Natural killer cell (primary cell): Measurements from ENCODE around the gene PRPSAP2. TPM values are rescaled to one million over a fixed set of nuclear protein-coding genes. Genes with fewer than 3 reads are reported as not detected.
"Not testable (repeated sequence)": the region's sequence is repeated elsewhere in the genome, so short reads cannot be mapped to it uniquely, and the experiment has no call there.

Source experiments
- ATAC-seq, 3 donors: fragments of 150-1000 bp in 2 of 3; fragments of 200-7000 bp in 1 of 3; cut with Tn5 transposase; 1 replicate in 1 of 3; 2 replicates in 2 of 3; pipeline ENCODE4 v1.10.0; 2021; ENCODE audit warnings: mild to moderate bottlenecking in 2 of 3, moderate library complexity in 2 of 3
- DNase-seq, 2 donors: peaks; one replicate each; pipeline versions ENCODE4 v3.0.0 to v3.0.0-alpha.2; 2013 to 2021; ENCODE audit warnings: mixed read lengths in 1 of 2
- H3K27ac ChIP-seq: one replicate; pipeline ENCODE4 v1.5.1; 2013; ENCODE audit warnings: mild to moderate bottlenecking, low read length
- H3K27me3 ChIP-seq: one replicate; pipeline ENCODE4 v1.6.1; 2013; ENCODE audit warnings: low read length; ENCODE audit not compliant: control insufficient read depth, insufficient read depth
- H3K36me3 ChIP-seq: one replicate; pipeline ENCODE4 v1.6.1; 2013; ENCODE audit warnings: low read length; ENCODE audit not compliant: control insufficient read depth, insufficient read depth
- H3K4me1 ChIP-seq: one replicate; pipeline ENCODE4 v1.6.1; 2013; ENCODE audit warnings: low read length; ENCODE audit not compliant: control insufficient read depth, insufficient read depth
- H3K4me3 ChIP-seq: one replicate; pipeline ENCODE4 v1.5.1; 2013; ENCODE audit warnings: low read length
- H3K9me3 ChIP-seq: one replicate; pipeline ENCODE4 v1.6.1; 2013; ENCODE audit warnings: low read length; ENCODE audit not compliant: control insufficient read depth, insufficient read depth
- H3K27ac Mint-ChIP-seq, 2 donors: one replicate each; pipeline ENCODE4 v1.8.0; 2022; ENCODE audit warnings: mild to moderate bottlenecking in 2 of 2, mixed read lengths in 2 of 2, moderate library complexity in 1 of 2
- H3K27me3 Mint-ChIP-seq, 2 donors: one replicate each; pipeline ENCODE4 v1.8.0; 2022; ENCODE audit warnings: low read depth in 2 of 2, mixed read lengths in 2 of 2
- H3K36me3 Mint-ChIP-seq: one replicate; pipeline ENCODE4 v1.8.0; 2022; ENCODE audit warnings: mixed read lengths
- H3K4me1 Mint-ChIP-seq, 2 donors: one replicate each; pipeline ENCODE4 v1.8.0; 2022; ENCODE audit warnings: mixed read lengths in 2 of 2
- H3K4me3 Mint-ChIP-seq: one replicate; pipeline ENCODE4 v1.8.0; 2022; ENCODE audit warnings: mild to moderate bottlenecking, moderate library complexity, mixed read lengths
- H3K9me3 Mint-ChIP-seq, 2 donors: one replicate each; pipeline ENCODE4 v1.8.0; 2022; ENCODE audit warnings: mixed read lengths in 2 of 2
- WGBS: methylation state at CpG from one replicate; pipeline ENCODE4 v1.1.7; 2013; ENCODE audit warnings: missing lambda C conversion rate; ENCODE audit not compliant: insufficient coverage; 5-methylcytosine and 5-hydroxymethylcytosine counted together
- intact Hi-C: fragments of 100-400 bp; cut with micrococcal nuclease; formaldehyde crosslinking; loops from one replicate; pipeline ENCODE4 v1.14.2; 2022
- total RNA-seq, 4 donors: library from RNA; stranded (reverse); fragments of 120-200 nt in 1 of 4; gene quantifications; one replicate each; pipeline versions ENCODE4 v1.2.3 to v1.2.4, GENCODE V29; 2013 to 2022
- TF ChIP-seq, protein P1 (sequence below): fragments of 200-600 bp; IDR thresholded peaks from one replicate; pipeline ENCODE4 v1.8.0; 2022; ENCODE audit warnings: antibody characterized with exemption

PRPSAP2 gene, protein sequence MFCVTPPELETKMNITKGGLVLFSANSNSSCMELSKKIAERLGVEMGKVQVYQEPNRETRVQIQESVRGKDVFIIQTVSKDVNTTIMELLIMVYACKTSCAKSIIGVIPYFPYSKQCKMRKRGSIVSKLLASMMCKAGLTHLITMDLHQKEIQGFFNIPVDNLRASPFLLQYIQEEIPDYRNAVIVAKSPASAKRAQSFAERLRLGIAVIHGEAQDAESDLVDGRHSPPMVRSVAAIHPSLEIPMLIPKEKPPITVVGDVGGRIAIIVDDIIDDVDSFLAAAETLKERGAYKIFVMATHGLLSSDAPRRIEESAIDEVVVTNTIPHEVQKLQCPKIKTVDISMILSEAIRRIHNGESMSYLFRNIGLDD
- total RNA-seq = 10 to 100 TPM; 33.4 to 48.2 (median 33.8) TPM
- 67.1 TPM for total RNA-seq (2013)

GRCh38 chr17:18857864-18858566, at the start of gene PRPSAP2:
Gene PRPSAP2, plus strand, starts transcription at chr17:18858131. Its CDS starts 7,703 bp downstream, at chr17:18865834.
- no peaks in the 10 kb centered on the region for H3K27me3 ChIP-seq
- H3K4me3 ChIP-seq = peak within 1 kb of the TSS; percentile 54
- Mint-ChIP-seq H3K36me3 (no peaks in the 10 kb centered on the region), H3K4me3 (peak within 1 kb of the TSS; percentile 98), H3K27me3 (no peaks in the 10 kb centered on the region), H3K27ac (peak within 1 kb of the TSS; percentile 85 to 96), H3K4me1 (peaks cover 42% of the 10 kb centered on the region in 2 donors), H3K9me3 (no peaks in the 10 kb centered on the region)
- H3K36me3 ChIP-seq = no peaks in the 10 kb centered on the region
- peak; percentile 86 to 97 (median 87) for ATAC-seq
- DNase-seq = peak; percentile 90 to 98
- intact Hi-C loops = loop anchor here (2.0 kb wide), 1 partner anchor 43 kb away; no protein-coding TSS in a partner anchor
- TF ChIP-seq, protein P1, sequence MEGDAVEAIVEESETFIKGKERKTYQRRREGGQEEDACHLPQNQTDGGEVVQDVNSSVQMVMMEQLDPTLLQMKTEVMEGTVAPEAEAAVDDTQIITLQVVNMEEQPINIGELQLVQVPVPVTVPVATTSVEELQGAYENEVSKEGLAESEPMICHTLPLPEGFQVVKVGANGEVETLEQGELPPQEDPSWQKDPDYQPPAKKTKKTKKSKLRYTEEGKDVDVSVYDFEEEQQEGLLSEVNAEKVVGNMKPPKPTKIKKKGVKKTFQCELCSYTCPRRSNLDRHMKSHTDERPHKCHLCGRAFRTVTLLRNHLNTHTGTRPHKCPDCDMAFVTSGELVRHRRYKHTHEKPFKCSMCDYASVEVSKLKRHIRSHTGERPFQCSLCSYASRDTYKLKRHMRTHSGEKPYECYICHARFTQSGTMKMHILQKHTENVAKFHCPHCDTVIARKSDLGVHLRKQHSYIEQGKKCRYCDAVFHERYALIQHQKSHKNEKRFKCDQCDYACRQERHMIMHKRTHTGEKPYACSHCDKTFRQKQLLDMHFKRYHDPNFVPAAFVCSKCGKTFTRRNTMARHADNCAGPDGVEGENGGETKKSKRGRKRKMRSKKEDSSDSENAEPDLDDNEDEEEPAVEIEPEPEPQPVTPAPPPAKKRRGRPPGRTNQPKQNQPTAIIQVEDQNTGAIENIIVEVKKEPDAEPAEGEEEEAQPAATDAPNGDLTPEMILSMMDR = no peak
- 0% methylated on average over 58 of the region's 58 CpGs for WGBS
- H3K9me3 ChIP-seq = no peaks in the 10 kb centered on the region
- peak within 1 kb of the TSS; percentile 67 for H3K27ac ChIP-seq
- H3K4me1 ChIP-seq = peaks cover 28% of the 10 kb centered on the region

- H3K36me3 Mint-ChIP-seq, intact Hi-C loops, DNase-seq, H3K4me3 Mint-ChIP-seq, H3K9me3 ChIP-seq, H3K4me1 ChIP-seq, H3K36me3 ChIP-seq, ATAC-seq, H3K4me1 Mint-ChIP-seq, H3K4me3 ChIP-seq, H3K27ac ChIP-seq, H3K27ac Mint-ChIP-seq, H3K27me3 ChIP-seq, H3K9me3 Mint-ChIP-seq: not testable (repeated sequence)
- 88% methylated on average over 2 of the region's 3 CpGs for WGBS
- peaks cover 6 to 11% of the 10 kb centered on the region in 2 donors for H3K27me3 Mint-ChIP-seq
These were observed 42.0 kb upstream of the PRPSAP2 start for GRCh38 chr17:18815924-18816323.

DNA sequence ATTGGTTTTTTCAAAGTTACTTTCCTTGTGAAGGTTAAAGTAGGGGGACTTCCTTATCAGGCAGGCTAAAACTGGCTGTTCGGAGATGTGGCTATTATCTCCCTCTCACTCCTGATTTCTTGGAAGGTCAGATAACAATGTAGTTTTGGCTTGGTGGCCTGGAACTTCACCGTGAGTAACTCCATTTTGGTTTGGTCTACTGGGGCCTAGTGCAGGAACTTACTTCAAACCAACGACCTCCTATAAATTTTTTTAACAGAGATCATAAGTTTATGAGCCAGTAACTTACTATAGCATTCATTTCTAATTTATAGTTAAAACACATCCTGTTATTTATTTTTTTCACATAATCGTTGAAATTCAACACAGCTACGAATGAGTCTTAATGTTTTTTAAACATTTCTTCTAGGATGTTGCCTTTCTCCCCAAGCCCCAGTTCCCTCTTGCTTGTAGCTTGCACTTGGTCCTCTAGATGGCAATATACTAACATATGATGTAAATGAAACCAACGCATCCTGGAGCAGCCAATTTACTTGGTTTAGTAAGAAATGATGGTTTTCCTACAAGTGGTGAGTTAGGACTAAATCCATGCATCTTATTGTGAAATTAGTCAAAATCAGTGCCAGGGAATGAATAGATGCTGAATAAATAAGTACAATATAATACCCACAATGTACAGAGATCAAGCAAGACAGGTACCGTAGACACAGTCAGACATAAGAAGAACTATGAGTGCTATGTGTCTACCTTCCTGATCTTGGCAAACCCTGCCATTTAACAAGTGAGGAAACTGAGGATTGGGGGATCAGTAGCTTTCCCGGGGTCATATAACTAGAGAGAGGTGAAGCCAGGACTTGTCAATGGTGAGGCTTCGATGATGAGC, 41.2 kb upstream of the PRPSAP2 start:
- DNase-seq = peak in 1 of 2 donors; percentile 76
- H3K9me3 ChIP-seq, H3K9me3 Mint-ChIP-seq, H3K27me3 ChIP-seq, H3K27ac ChIP-seq, H3K36me3 ChIP-seq, H3K4me3 ChIP-seq, H3K4me3 Mint-ChIP-seq, intact Hi-C loops, H3K4me1 Mint-ChIP-seq, H3K36me3 Mint-ChIP-seq, H3K4me1 ChIP-seq: not testable (repeated sequence)
- peaks cover 6 to 15% of the 10 kb centered on the region in 2 donors for H3K27me3 Mint-ChIP-seq
- peak overlapping the region in 1 of 2 donors; percentile 13 for H3K27ac Mint-ChIP-seq
- ATAC-seq = peak; percentile 75 to 86 (median 86)
- TF ChIP-seq, protein P1 = peak; percentile 68
- 35% methylated on average over 4 of the region's 9 CpGs for WGBS

- intact Hi-C loops, H3K27ac Mint-ChIP-seq, ATAC-seq, H3K9me3 ChIP-seq, DNase-seq, H3K4me3 ChIP-seq, H3K36me3 ChIP-seq, H3K4me3 Mint-ChIP-seq, H3K4me1 ChIP-seq, H3K4me1 Mint-ChIP-seq, H3K27me3 ChIP-seq, H3K27ac ChIP-seq, H3K36me3 Mint-ChIP-seq, H3K9me3 Mint-ChIP-seq: not testable (repeated sequence)
- WGBS = no CpG with 5 or more reads among the region's 3 CpGs
- H3K27me3 Mint-ChIP-seq = peaks cover 13 to 23% of the 10 kb centered on the region in 2 donors
These were observed 36.5 kb upstream of the PRPSAP2 start for GRCh38 chr17:18821430-18821829.

GRCh38 chr17:18827613-18828012, 30.3 kb upstream of the PRPSAP2 start:
- intact Hi-C loops, H3K9me3 ChIP-seq, ATAC-seq, H3K4me1 ChIP-seq, H3K27ac Mint-ChIP-seq, H3K4me3 ChIP-seq, H3K36me3 ChIP-seq, DNase-seq, H3K27me3 Mint-ChIP-seq, H3K27me3 ChIP-seq, H3K36me3 Mint-ChIP-seq, H3K9me3 Mint-ChIP-seq, H3K27ac ChIP-seq, H3K4me3 Mint-ChIP-seq, H3K4me1 Mint-ChIP-seq: not testable (repeated sequence)
- no CpG with 5 or more reads among the region's 1 CpG for WGBS
